HepG2 (cell line): ENCODE data around the gene SLC5A6. TPM values are rescaled to one million over a fixed set of nuclear protein-coding genes. Genes with fewer than 3 reads are reported as not detected.

Experiments
- BORCS8-MEF2B ChIP-seq: sonication (generic); formaldehyde crosslinking; IDR thresholded peaks from 2 replicates; pipeline ENCODE4 v1.8.0; 2022; ENCODE audit warnings: mild to moderate bottlenecking, missing genetic modification reagents
- MYC ChIP-seq: sonication (generic); formaldehyde crosslinking; IDR thresholded peaks from 2 replicates; pipeline ENCODE4 v1.9.0; 2021; ENCODE audit warnings: missing genetic modification reagents, borderline replicate concordance
- NAIF1 ChIP-seq: sonication (generic); formaldehyde crosslinking; IDR thresholded peaks from 2 replicates; pipeline ENCODE4 v1.5.0; 2020; ENCODE audit warnings: mild to moderate bottlenecking, missing genetic modification reagents, borderline replicate concordance
- SIX1 ChIP-seq: sonication (generic); formaldehyde crosslinking; IDR thresholded peaks from 2 replicates; pipeline ENCODE4 v1.4.0; 2020; ENCODE audit warnings: missing genetic modification reagents, borderline replicate concordance
- SSRP1 ChIP-seq: IDR thresholded peaks from 2 replicates; pipeline ENCODE4 v1.6.1; 2016; ENCODE audit warnings: control low read depth
- ZNF10 ChIP-seq: sonication (generic); formaldehyde crosslinking; IDR thresholded peaks from 2 replicates; pipeline ENCODE4 v1.4.0; 2020; ENCODE audit warnings: mild to moderate bottlenecking, low read depth, missing genetic modification reagents, borderline replicate concordance
- ZNF20 ChIP-seq: sonication (generic); formaldehyde crosslinking; IDR thresholded peaks from 2 replicates; pipeline ENCODE4 v1.4.0; 2020; ENCODE audit warnings: mild to moderate bottlenecking, moderate library complexity, missing genetic modification reagents
- ZNF652 ChIP-seq: IDR thresholded peaks from 2 replicates; pipeline ENCODE4 v1.6.1; 2016; ENCODE audit warnings: low read depth, borderline replicate concordance
- ZNF678 ChIP-seq: sonication (generic); formaldehyde crosslinking; IDR thresholded peaks from 2 replicates; pipeline ENCODE4 v1.4.0; 2020; ENCODE audit warnings: mild to moderate bottlenecking, missing genetic modification reagents
- ZSCAN25 ChIP-seq: sonication (generic); formaldehyde crosslinking; IDR thresholded peaks from 2 replicates; pipeline ENCODE4 v1.8.0; 2022; ENCODE audit warnings: mild to moderate bottlenecking, missing genetic modification reagents
- ZXDC ChIP-seq: sonication (generic); formaldehyde crosslinking; IDR thresholded peaks from 2 replicates; pipeline ENCODE4 v1.5.0; 2020; ENCODE audit warnings: mild to moderate bottlenecking, missing genetic modification reagents
- polyA plus RNA-seq, 8 experiments: library from polyadenylated mRNA; depleted of rRNA in 3 of 8; stranded (reverse) in 7 of 8; unstranded in 1 of 8; fragments of >200 nt; fragmentation: Illumina TruSeq in 4 of 8; extraction: Trizol in 4 of 8; gene quantifications; 2 replicates each; pipeline versions ENCODE4 v1.2.1 to v1.2.3, GENCODE V29; 2011 to 2016; ENCODE audit warnings: low read depth in 4 of 8, missing spikeins in 1 of 8, mixed read lengths in 1 of 8; ENCODE audit not compliant: insufficient read depth in 1 of 8
- total RNA-seq, 5 experiments: library from RNA; depleted of rRNA; stranded (reverse); fragments of >200 nt; fragmentation: Illumina TruSeq; extraction: Trizol; gene quantifications; 2 replicates each; pipeline ENCODE4 v1.2.3, GENCODE V29; 2016; ENCODE audit warnings: low read depth in 1 of 5
- TF ChIP-seq, protein P1 (sequence below): IDR thresholded peaks from 2 replicates; pipeline ENCODE4 v1.6.1; 2012; ENCODE audit warnings: low read length, improper control_type of control experiment
- TF ChIP-seq, protein P2 (sequence below): sonication (generic); formaldehyde crosslinking; IDR thresholded peaks from 2 replicates; pipeline ENCODE4 v1.5.1; 2020; ENCODE audit warnings: mild to moderate bottlenecking, missing genetic modification reagents, borderline replicate concordance
- TF ChIP-seq, protein P3 (sequence below): IDR thresholded peaks from 2 replicates; pipeline ENCODE4 v1.6.1; 2016; ENCODE audit warnings: missing compliant biosample characterization, missing genetic modification reagents, borderline replicate concordance
- TF ChIP-seq, protein P4 (sequence below): sonication (generic); formaldehyde crosslinking; IDR thresholded peaks from 2 replicates; pipeline ENCODE4 v1.8.1; 2023; ENCODE audit warnings: mild to moderate bottlenecking, moderate library complexity, missing genetic modification reagents

The SLC5A6 gene
- total and polyA plus RNA-seq, 2 of the 13 experiments (the other 11 are each of a cell fraction or from before 2014, with no cell fraction given), result 135 to 417 TPM

DNA sequence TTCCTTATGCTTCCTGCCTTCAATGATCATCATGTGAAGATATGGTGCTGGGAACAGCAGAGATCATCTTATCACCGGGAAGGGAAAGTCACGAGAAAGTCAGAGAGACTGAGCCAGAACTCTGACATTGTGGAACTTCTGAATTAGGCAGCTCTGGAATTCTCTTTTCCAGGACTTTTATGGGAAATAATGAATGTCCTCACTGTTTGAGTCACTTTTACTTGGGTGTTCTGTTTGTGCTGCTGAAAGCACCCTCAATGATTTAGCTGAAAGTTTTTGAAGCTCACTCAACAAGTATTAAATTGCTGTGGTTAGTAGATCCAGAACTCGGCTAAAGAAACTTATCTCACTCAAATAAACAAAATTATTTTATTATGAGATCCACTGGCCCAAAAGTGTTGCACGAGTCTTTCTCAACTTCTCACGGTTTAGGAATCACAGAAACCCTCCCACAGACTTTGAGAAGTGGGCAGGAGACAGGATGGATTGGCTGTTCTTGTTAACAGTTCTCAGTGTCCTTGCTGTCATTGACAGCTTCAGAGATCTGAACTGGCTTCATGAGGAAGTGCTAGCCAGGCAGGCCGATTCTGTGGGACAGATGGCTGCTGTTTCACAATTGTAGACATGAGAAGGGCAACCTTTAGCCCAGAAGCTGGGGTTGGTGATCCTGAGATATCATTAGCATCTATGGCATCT, 26.6 kb downstream of the SLC5A6 start (continued):
- TF ChIP-seq, protein P1, sequence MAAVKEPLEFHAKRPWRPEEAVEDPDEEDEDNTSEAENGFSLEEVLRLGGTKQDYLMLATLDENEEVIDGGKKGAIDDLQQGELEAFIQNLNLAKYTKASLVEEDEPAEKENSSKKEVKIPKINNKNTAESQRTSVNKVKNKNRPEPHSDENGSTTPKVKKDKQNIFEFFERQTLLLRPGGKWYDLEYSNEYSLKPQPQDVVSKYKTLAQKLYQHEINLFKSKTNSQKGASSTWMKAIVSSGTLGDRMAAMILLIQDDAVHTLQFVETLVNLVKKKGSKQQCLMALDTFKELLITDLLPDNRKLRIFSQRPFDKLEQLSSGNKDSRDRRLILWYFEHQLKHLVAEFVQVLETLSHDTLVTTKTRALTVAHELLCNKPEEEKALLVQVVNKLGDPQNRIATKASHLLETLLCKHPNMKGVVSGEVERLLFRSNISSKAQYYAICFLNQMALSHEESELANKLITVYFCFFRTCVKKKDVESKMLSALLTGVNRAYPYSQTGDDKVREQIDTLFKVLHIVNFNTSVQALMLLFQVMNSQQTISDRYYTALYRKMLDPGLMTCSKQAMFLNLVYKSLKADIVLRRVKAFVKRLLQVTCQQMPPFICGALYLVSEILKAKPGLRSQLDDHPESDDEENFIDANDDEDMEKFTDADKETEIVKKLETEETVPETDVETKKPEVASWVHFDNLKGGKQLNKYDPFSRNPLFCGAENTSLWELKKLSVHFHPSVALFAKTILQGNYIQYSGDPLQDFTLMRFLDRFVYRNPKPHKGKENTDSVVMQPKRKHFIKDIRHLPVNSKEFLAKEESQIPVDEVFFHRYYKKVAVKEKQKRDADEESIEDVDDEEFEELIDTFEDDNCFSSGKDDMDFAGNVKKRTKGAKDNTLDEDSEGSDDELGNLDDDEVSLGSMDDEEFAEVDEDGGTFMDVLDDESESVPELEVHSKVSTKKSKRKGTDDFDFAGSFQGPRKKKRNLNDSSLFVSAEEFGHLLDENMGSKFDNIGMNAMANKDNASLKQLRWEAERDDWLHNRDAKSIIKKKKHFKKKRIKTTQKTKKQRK, result no peak
- TF ChIP-seq ZNF652 (peak; percentile 32; the same call in 1 of the 2 replicates), ZNF10 (CRISPR knock-in tag) (no peak), MYC (CRISPR knock-in tag) (no peak), ZNF678 (no peak), ZSCAN25 (CRISPR knock-in tag) (no peak), ZXDC (CRISPR knock-in tag) (no peak), BORCS8-MEF2B (CRISPR knock-in tag) (no peak), SSRP1 (CRISPR knock-in tag) (no peak), ZNF20 (CRISPR knock-in tag) (no peak), SIX1 (no peak), NAIF1 (CRISPR knock-in tag) (no peak)
- TF ChIP-seq, protein P2, sequence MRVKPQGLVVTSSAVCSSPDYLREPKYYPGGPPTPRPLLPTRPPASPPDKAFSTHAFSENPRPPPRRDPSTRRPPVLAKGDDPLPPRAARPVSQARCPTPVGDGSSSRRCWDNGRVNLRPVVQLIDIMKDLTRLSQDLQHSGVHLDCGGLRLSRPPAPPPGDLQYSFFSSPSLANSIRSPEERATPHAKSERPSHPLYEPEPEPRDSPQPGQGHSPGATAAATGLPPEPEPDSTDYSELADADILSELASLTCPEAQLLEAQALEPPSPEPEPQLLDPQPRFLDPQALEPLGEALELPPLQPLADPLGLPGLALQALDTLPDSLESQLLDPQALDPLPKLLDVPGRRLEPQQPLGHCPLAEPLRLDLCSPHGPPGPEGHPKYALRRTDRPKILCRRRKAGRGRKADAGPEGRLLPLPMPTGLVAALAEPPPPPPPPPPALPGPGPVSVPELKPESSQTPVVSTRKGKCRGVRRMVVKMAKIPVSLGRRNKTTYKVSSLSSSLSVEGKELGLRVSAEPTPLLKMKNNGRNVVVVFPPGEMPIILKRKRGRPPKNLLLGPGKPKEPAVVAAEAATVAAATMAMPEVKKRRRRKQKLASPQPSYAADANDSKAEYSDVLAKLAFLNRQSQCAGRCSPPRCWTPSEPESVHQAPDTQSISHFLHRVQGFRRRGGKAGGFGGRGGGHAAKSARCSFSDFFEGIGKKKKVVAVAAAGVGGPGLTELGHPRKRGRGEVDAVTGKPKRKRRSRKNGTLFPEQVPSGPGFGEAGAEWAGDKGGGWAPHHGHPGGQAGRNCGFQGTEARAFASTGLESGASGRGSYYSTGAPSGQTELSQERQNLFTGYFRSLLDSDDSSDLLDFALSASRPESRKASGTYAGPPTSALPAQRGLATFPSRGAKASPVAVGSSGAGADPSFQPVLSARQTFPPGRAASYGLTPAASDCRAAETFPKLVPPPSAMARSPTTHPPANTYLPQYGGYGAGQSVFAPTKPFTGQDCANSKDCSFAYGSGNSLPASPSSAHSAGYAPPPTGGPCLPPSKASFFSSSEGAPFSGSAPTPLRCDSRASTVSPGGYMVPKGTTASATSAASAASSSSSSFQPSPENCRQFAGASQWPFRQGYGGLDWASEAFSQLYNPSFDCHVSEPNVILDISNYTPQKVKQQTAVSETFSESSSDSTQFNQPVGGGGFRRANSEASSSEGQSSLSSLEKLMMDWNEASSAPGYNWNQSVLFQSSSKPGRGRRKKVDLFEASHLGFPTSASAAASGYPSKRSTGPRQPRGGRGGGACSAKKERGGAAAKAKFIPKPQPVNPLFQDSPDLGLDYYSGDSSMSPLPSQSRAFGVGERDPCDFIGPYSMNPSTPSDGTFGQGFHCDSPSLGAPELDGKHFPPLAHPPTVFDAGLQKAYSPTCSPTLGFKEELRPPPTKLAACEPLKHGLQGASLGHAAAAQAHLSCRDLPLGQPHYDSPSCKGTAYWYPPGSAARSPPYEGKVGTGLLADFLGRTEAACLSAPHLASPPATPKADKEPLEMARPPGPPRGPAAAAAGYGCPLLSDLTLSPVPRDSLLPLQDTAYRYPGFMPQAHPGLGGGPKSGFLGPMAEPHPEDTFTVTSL (CRISPR knock-in tag), result no peak
- TF ChIP-seq, protein P3, sequence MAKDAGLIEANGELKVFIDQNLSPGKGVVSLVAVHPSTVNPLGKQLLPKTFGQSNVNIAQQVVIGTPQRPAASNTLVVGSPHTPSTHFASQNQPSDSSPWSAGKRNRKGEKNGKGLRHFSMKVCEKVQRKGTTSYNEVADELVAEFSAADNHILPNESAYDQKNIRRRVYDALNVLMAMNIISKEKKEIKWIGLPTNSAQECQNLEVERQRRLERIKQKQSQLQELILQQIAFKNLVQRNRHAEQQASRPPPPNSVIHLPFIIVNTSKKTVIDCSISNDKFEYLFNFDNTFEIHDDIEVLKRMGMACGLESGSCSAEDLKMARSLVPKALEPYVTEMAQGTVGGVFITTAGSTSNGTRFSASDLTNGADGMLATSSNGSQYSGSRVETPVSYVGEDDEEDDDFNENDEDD (CRISPR knock-in tag), result peak; percentile 49; the same call in 1 of the 2 replicates
- TF ChIP-seq, protein P4, sequence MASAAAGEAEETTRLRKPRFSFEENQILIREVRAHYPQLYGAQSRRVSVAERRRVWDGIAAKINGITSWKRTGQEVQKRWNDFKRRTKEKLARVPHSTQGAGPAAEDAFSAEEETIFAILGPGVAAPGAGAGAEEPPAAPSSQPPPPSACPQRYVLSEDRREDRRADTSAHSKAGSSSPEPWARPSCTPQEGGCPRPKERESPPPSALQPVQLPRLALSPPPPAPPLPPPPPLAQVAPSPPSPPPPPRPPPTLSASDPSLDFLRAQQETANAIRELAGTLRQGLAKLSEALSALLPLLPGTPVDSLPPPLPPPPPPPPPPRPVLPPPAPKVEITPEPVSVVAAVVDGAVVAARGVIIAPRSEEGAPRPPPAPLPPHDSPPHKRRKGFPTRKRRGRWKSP, result no peak
